Stimulated activated CD4-positive, alpha-beta T cell treated with anti-CD3 and anti-CD28 coated beads, TNF-alpha, amount 100 ng/mL, for 48 hours (primary cell): ENCODE measurements around the gene XRCC5.

Experiments
- DNase-seq, 3 donors: peaks; one replicate each; pipeline ENCODE4 v3.0.0-alpha.2; 2020; ENCODE audit warnings: low read depth in 3 of 3

Gene XRCC5

GRCh38 chr2:216084547-216084946 lies 24.6 kb upstream of the XRCC5 start:
- no peak for DNase-seq

- no peak for DNase-seq
Observed at GRCh38 chr2:216086207-216086893, 22.8 kb upstream of the XRCC5 start.

- DNase-seq, result no peak
Observed at GRCh38 chr2:216090369-216090786, 18.8 kb upstream of the XRCC5 start.

GRCh38 chr2:216092646-216093045 lies 16.5 kb upstream of the XRCC5 start:
- DNase-seq, result no peak

- no peak for DNase-seq
Observed at GRCh38 chr2:216094701-216095100, 14.4 kb upstream of the XRCC5 start.

GRCh38 chr2:216098421-216099334 lies 10.5 kb upstream of the XRCC5 start:
- DNase-seq, result no peak

- no peak for DNase-seq
Observed at GRCh38 chr2:216101109-216101508, 8.0 kb upstream of the XRCC5 start.

- no peak for DNase-seq
Observed at GRCh38 chr2:216103213-216103612, 5.9 kb upstream of the XRCC5 start.

GRCh38 chr2:216104691-216105090 lies 4.5 kb upstream of the XRCC5 start:
- DNase-seq, result no peak

- no peak for DNase-seq
Observed at GRCh38 chr2:216107320-216107719, 1.8 kb upstream of the XRCC5 start.

GRCh38 chr2:216107760-216108159 lies 1.4 kb upstream of the XRCC5 start:
- no peak for DNase-seq

GRCh38 chr2:216108310-216108966 lies 710 bp upstream of the XRCC5 start:
- no peak for DNase-seq

- no peak for DNase-seq
Observed at GRCh38 chr2:216109962-216110614, 940 bp downstream of the XRCC5 start.

GRCh38 chr2:216110620-216111019 lies 1.5 kb downstream of the XRCC5 start:
- no peak for DNase-seq

GRCh38 chr2:216111122-216111521 lies 2.0 kb downstream of the XRCC5 start:
- DNase-seq, result no peak

GRCh38 chr2:216112926-216113325 lies 3.8 kb downstream of the XRCC5 start:
- DNase-seq, result no peak

- DNase-seq, result no peak
Observed at GRCh38 chr2:216113572-216113971, 4.4 kb downstream of the XRCC5 start.

- DNase-seq, result no peak
Observed at GRCh38 chr2:216114382-216114713, 5.2 kb downstream of the XRCC5 start.

- peak; percentile 95 to 98 (median 96) for DNase-seq
Observed at GRCh38 chr2:216114714-216115531, 5.8 kb downstream of the XRCC5 start.

- DNase-seq, result no peak
Observed at GRCh38 chr2:216116418-216116817, 7.3 kb downstream of the XRCC5 start.
